ENCODE results near the gene RAB9A. TPM values are rescaled to one million over a fixed set of nuclear protein-coding genes. Genes with fewer than 3 reads are reported as not detected.

The RAB9A gene
- total and polyA plus RNA-seq, 10 of the 15 experiments (the other 5 are each of a cell fraction or from before 2014, with no cell fraction given) = 42.1 to 142 (median 49.9) TPM

GRCh38 chrX:13652850-13653693, 35.9 kb upstream of the RAB9A start, which contains the start of gene TCEANC (continued):
- 0 out of 2 replicates have a peak, but pooled peaks have one; percentile 52 for TF ChIP-seq ZNF687 (IDR thresholded peaks at IDR 0.05)
- no peak for TF ChIP-seq SPI1 (IDR thresholded peaks at IDR 0.05; ENCODE audit: borderline replicate concordance, insufficient read depth, low read depth, low read length)
- 0 out of 2 replicates have a peak, but pooled peaks have one; percentile 28 for TF ChIP-seq NR2C1 (IDR thresholded peaks at IDR 0.05)
- peak; percentile 63; the same call in 1 of the 2 replicates for TF ChIP-seq RB1 (IDR thresholded peaks at IDR 0.05; ENCODE audit: borderline replicate concordance)
- no peak for TF ChIP-seq IRF5 (IDR thresholded peaks at IDR 0.05; ENCODE audit: borderline replicate concordance)
- TF ChIP-seq PAX8 (IDR thresholded peaks at IDR 0.05) = no peak
- no peak for TF ChIP-seq ZBED1 (IDR thresholded peaks at IDR 0.05; ENCODE audit: borderline replicate concordance)
- TF ChIP-seq CHD4 (IDR thresholded peaks at IDR 0.05) = no peak
- no peak for TF ChIP-seq BRCA1 (IDR thresholded peaks at IDR 0.05; ENCODE audit: low read depth, low read length)
- TF ChIP-seq PAX5 (IDR thresholded peaks at IDR 0.05; ENCODE audit: borderline replicate concordance, low read depth, low read length) = peak; percentile 55; the same call in 1 of the 2 replicates
- TF ChIP-seq IRF3 (IDR thresholded peaks at IDR 0.05) = peak; percentile 56; the same call in 1 of the 2 replicates
- no peak for TF ChIP-seq MYB (IDR thresholded peaks at IDR 0.05; ENCODE audit: borderline replicate concordance, low read depth, low read length)
- no peak for TF ChIP-seq EP300 (IDR thresholded peaks at IDR 0.05; ENCODE audit: borderline replicate concordance in 1 of 2, control insufficient read depth in 1 of 2, low read depth in 2 of 2, low read length in 2 of 2)
- no peak for TF ChIP-seq EZH2 (IDR thresholded peaks at IDR 0.05; ENCODE audit: borderline replicate concordance, control insufficient read depth, low read depth, low read length)
- peak; percentile 77; the same call in 1 of the 2 replicates for TF ChIP-seq ATF3 (IDR thresholded peaks at IDR 0.05; ENCODE audit: borderline replicate concordance, extremely low read depth, low read depth, low read length)
- no peak for TF ChIP-seq NR2C2 (IDR thresholded peaks at IDR 0.05; ENCODE audit: borderline replicate concordance, control insufficient read depth, insufficient read length, low read depth)
- peak; percentile 76 for TF ChIP-seq NKRF (conservative IDR thresholded peaks at IDR 0.05)
- peak; percentile 93 for TF ChIP-seq YY1 (IDR thresholded peaks at IDR 0.05; ENCODE audit: low read depth, low read length)
- TF ChIP-seq DPF2 (IDR thresholded peaks at IDR 0.05) = peak; percentile 78
- no peak for TF ChIP-seq POLR2AphosphoS2 (IDR thresholded peaks at IDR 0.05; ENCODE audit: low read depth, low read length)
